Left forelimb (tissue), 1 donor: Measurements from ENCODE around the gene CHAMP1.
"Not testable (repeated sequence)": the region's sequence is repeated elsewhere in the genome, so short reads cannot be mapped to it uniquely, and the experiment has no call there.

Experiments used
- DNase-seq: peaks from one replicate; pipeline ENCODE4 v3.0.0-alpha.2; 2018; ENCODE audit warnings: low spot score

CHAMP1 gene

GRCh38 chr13:114299604-114300305, 14.5 kb upstream of the CHAMP1 start:
- DNase-seq = no peak

DNA sequence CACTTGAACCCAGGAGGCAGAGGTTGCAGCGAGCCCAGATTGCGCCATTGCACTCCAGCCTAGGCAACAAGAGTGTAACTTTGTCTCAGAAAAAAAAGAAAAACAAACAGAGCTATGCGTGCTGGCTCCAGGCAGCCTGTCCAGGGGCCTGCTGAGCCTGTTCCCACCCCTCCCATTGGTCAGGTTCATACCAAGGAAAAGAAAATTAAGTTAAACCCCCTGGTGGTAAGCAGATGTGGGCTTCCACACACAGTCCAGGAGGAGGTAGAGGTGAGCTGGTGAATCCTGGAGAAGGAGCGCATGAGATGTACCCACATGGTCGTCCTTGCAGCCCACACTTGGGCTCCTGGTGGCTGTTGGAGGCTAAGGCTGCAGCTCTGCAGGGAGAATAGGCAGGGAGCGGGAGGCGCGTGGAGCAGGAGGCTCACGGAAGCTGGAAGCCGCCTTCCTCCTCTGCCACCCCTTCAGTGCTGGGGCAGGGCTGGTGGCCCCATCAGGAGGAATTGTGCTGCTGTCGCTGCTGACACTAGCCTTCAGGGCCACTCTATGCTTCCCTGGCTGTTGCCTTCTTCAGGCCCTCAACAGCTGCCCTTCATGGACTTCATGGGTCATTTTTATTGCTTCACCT, 10.5 kb upstream of the CHAMP1 start:
- DNase-seq = peak; percentile 18

GRCh38 chr13:114304346-114305034, 9.8 kb upstream of the CHAMP1 start:
- no peak for DNase-seq

GRCh38 chr13:114309086-114309485, 5.2 kb upstream of the CHAMP1 start:
- no peak for DNase-seq

DNA sequence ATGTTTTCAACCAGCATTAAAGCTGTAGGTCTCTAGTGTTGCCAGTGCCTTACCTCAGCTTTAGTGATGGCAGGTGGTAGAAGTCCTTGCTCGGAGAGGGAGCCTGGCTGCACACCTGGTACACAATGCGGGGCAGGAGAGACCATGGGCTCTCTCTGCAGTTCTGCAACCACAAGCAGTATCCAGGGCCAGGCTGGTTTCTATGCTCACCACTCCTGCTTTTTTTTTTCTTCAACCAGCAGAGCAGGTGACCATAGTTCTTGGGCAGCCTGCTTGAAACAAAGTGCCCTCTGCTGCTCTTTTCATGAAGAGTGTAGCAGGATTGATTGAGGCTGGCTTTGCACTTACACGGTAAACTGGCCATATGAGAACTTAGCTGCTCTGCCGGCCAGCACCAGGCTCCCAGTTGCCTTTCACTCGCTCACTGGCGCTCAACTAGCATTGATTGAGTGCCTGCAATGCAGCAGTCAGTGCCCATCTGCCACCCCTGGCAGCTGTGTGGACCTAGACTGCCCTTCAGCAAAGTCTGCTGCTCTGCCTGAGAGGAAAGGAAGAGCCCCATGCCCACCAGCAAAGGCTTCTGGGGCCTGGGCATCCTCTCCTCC, 4.4 kb upstream of the CHAMP1 start:
- no peak for DNase-seq

- DNase-seq = no peak
Measured at GRCh38 chr13:114310956-114311355, 3.3 kb upstream of the CHAMP1 start.

GRCh38 chr13:114311387-114311786, 2.9 kb upstream of the CHAMP1 start:
- no peak for DNase-seq

DNA sequence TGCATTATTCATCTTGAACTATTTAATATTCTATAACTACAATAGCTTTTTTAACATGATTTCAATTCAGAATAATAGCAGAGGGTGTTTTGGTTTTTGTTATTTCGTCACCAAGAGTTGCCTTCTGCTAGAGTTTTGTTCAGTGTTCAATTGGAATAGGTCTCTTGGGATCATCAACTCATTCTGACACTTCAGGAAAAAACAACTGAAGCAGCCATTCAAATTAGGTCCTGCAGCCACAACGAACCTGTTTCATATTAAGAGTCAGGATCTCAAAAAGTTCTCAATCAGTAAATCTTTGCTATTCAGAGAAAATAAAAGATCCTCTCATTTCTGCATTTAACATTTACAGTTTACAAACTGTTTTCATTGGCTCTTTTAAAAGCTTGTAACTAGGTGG, 2.4 kb upstream of the CHAMP1 start:
- DNase-seq = no peak

GRCh38 chr13:114313061-114313860, 1.0 kb upstream of the CHAMP1 start:
- DNase-seq = no peak

- no peak for DNase-seq
Measured at GRCh38 chr13:114315074-114315785, 927 bp downstream of the CHAMP1 start.

- no peak for DNase-seq
Measured at GRCh38 chr13:114318624-114319023, 4.3 kb downstream of the CHAMP1 start.

- DNase-seq = no peak
Measured at GRCh38 chr13:114319441-114319913, 5.2 kb downstream of the CHAMP1 start.

GRCh38 chr13:114320065-114320464, 5.8 kb downstream of the CHAMP1 start:
- DNase-seq = no peak

GRCh38 chr13:114321256-114321655, 7.0 kb downstream of the CHAMP1 start:
- DNase-seq = no peak

GRCh38 chr13:114323349-114323748, 9.0 kb downstream of the CHAMP1 start:
- DNase-seq = no peak

GRCh38 chr13:114324334-114324733, 10.0 kb downstream of the CHAMP1 start:
- DNase-seq = no peak

DNA sequence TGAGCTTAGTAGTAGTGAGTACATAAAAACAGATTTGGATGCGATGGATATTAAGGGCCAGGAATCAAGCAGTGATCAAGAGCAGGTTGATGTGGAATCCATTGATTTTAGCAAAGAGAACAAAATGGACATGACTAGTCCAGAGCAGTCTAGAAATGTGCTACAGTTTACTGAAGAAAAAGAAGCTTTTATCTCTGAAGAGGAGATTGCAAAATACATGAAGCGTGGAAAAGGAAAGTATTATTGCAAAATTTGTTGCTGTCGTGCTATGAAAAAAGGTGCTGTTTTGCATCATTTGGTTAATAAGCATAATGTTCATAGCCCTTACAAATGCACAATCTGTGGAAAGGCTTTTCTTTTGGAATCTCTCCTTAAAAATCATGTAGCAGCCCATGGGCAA, 11.4 kb downstream of the CHAMP1 start:
- no peak for DNase-seq

GRCh38 chr13:114328034-114328433, 13.7 kb downstream of the CHAMP1 start:
- no peak for DNase-seq

GRCh38 chr13:114328595-114328994, 14.3 kb downstream of the CHAMP1 start:
- no peak for DNase-seq

DNA sequence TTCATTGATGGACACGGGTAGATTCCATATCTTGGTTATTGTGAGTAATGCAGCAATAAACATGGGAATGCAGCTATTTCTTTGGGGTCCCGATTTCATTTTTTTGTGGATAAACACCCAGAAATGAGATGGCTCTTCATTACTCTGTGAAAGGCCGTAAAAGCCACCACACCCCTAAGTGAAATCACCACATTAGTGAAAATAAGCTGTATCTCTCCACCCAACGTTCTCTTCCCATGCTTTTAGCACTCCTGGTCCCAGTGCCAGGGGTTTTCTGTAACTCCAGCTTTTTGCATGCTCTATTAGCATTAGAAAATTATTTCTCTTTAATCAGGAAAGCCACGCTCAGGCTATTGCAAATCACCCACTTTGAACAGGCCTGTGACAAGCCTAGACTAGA, 15.8 kb downstream of the CHAMP1 start:
- no peak for DNase-seq

DNA sequence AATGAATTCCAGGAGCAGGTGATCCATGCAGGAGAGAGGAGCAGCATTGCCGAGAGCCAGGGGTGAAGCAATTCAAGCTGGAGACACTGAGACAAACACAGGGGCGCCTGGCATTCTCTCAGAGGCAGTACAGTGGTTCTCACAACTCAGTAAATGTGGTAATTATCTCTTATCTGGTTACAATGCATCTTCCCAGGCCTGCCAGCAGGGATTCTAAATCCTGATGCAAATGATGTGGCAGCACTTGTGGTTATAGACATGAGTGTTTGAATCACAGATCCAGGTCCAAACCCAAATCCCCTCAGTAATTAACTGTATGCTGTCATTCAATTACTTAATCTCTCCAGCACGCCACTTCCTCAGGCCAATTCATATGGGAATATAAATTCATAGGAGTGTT, 19.6 kb downstream of the CHAMP1 start:
- not testable (repeated sequence) for DNase-seq
